ENCODE results near the gene RTP1.
A peak's percentile ranks its signal among the peaks of the same experiment; 100 is the strongest.
"Not testable (repeated sequence)": the region's sequence is repeated elsewhere in the genome, so short reads cannot be mapped to it uniquely, and the experiment has no call there.

The RTP1 gene, protein sequence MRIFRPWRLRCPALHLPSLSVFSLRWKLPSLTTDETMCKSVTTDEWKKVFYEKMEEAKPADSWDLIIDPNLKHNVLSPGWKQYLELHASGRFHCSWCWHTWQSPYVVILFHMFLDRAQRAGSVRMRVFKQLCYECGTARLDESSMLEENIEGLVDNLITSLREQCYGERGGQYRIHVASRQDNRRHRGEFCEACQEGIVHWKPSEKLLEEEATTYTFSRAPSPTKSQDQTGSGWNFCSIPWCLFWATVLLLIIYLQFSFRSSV

DNA sequence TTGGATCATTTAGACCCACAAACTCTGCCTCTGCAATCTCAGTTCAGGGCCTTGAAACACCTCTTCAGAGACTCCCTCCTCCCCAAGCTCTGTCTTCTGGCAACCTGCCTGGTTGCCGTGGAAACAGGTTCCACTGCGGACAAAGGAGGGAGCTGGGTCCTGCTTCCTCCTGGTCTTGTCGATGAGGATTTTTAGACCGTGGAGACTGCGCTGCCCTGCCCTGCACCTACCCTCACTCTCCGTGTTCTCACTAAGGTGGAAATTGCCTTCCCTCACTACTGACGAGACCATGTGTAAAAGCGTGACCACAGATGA, at the start of gene RTP1:
Gene RTP1, plus strand, starts transcription at position 152 of the 315 bp plus-strand sequence. Its CDS starts 30 bp downstream, at position 182.
- ATAC-seq, result no peak

DNA sequence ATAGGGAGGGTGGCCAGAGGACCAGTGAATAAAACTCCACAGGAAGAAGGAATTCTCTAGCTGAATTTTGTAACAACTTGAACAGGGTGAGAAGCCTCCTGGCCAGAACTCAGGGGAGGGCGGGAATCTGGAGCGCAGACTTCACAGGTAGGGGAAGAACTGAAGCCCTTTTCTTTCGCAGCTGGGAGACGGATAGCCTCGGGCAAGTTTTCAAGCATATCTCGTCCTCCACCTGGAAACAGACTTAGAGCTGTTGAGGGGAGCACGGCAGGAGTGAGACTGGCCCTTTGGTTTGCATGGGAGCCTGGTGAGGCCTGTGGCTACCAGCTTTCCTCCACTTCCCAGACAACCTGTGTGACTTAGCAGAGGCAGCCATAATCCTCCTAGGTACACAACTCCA, 47.1 kb upstream of the RTP1 start:
- no peak for ATAC-seq

DNA sequence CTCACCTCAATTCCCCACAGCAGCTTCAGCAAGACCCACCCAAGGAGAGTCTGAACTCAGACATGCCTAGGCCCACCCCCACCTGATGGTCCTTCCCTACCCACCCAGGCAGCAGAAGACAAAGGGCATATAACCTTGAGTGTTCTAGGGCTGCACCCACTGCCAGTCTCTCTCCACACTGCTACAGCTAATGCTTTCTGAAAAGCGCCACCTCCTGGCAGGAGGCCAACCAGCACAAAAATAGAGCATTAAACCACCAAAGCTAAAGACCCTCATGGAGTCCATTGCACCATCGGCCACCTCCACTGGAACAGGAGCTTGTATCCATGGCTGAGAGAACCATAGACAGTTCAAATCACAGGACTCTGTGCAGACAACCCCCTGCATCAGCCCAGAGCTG, 46.7 kb upstream of the RTP1 start:
- peak; percentile 61 to 75 for ATAC-seq

DNA sequence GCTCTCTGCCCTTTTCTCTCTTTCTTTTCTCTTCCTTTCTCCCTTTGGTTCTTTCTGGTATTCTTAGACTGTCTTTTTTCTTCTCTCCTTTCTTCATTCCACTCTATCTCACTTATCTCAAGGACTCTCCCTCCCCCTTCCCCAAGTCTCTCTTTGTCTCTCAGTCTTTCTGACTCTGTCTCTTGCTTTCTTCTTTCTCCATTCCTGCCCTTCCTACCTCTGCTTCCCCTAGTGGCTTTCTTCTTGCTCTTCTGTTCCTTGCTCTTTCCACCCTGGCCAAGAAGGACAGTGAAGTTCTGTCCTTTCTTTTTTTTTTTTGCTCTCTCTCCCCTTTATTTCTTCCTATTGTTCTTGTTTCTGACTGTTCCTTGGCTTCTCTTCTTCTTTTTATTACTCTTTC, 35.7 kb upstream of the RTP1 start:
- no peak for ATAC-seq

DNA sequence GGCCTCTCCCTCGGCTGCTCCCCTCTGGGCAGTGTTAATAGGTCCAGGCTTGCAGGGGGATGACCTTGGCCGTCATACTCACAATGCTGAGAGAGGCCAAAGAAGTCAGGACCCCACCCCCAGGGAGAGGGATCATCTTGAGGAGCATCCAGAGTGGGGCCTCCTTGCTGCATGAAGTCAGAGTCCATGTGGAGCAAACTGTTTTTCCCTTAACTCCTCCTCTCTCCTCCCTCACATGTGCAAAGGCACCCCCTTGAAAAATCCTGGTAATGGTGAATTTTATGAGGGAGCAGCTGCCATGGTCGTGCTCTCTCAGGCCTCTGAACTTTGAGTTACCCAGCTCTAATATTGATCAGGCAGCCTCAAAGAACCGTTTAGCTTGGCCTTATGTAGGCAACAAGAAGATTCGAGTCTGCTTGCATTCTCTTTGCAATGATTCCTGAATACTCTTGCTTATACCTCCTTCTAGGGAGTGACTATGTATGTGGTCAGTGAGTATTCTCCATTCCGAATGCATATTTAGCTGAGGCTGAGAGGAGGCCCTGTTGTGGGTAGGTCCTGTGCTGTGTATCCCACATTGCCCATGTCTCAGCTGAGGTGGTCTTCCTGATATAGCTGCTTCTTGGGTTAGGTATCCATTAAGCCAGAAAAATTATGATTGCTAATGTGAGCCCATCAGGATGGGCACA, 34.9 kb upstream of the RTP1 start:
- ATAC-seq, result no peak

DNA sequence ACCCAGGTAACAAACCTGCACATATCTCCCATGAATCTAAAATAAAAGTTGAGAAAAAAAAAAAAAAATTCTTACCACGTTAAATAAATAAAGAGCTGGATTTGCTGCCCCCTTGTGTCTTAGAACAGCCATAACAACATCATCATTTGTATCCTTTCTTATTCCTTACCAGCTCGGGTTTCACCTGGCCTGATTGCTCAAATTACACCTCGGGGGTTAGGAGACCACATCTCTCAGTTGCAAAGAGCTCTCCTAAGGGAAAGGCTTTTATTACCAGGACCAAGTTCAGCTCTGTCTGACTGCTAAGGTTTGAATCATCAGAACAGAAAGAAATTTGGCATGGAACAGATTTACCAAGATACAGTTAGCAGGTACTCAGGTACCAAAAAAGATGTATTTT, 32.1 kb upstream of the RTP1 start:
- peak in 1 of 2 donors; percentile 56 for ATAC-seq

DNA sequence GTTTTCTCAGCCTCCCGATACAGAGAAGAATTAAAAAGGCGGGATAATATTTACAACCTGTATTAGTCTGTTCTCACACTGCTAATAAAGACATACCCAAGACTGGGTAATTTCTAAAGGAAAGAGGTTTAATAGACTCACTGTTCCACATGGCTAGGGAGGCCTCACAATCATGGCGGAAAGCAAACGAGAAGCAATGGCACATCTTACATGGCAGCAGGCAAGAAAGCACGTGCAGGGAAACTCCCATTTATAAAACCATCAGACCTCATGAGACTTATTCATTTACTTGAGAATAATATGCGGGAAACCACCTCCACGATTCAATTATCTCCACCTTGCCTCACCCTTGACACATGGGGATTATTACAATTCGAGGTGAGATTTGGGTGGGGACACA, 30.5 kb upstream of the RTP1 start:
- ATAC-seq, result no peak

DNA sequence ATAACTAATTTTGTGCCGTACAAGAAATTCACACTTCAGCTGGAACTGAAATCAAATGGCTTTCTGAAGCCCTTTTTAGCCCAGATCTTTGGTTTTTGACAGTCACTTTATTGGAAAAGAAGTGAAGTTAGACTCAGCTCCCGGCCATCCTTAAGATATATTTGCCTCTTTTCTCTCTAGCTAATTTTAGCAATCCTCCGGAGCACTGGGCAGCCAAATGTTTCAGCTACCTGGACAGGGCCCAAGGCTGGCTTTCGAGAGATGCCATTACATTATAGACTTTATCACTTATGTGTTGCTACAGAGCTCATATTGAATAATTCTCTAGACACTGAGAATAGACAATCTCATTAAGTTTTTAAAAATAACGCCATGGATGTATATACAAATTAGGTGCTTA, 29.5 kb upstream of the RTP1 start:
- ATAC-seq, result no peak

DNA sequence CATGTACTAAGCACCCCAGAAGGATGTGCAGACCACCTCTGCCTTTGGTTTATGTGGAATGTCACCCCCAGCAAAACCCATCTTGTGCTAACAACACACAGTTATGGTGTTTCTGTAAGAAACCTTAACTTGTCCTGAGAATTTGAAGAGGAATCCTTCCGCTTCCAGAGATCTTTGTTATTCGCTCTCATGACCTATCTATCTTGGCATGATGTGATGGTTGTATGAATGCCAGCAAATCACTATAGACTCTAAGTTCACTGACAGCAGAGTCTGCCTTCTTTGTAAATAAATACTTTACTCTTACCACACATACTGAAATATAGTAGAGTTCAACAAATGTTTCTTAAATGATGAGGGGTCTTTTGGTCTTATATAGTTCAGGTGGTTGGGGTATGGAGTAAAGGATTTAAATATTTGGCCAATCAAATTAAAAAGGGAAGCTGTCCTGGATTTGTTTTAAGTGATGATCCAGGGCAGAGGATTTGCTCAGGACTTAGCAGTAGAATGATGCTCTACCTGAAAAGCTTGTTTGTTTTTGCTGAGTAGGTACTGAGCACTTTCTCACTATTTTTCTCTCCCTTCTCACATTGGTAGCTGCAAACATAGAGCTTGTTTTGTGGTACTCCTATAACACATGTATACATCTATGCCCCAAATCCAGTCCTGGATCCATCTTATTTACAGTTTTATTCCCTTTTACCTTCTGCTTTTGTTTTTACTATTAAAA, 27.9 kb upstream of the RTP1 start:
- no peak for ATAC-seq

DNA sequence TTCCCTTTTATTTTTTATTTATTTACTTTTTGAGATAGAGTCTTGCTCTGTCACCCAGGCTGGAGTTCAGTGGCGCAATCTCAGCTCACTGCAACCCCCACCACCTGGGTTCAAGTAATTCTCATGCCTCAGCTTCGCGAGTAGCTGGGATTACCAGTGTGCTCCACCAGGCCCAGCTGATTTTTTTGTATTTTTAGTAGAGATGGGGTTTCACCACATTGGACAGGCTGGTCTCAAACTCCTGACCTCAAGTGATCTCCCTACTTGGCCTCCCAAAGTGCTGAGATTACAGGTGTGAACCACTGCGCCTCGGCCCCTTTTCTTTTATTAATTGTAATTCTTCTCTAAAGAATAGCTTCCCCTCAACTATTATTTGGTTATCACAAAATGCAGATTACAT, 26.4 kb upstream of the RTP1 start:
- not testable (repeated sequence) for ATAC-seq

DNA sequence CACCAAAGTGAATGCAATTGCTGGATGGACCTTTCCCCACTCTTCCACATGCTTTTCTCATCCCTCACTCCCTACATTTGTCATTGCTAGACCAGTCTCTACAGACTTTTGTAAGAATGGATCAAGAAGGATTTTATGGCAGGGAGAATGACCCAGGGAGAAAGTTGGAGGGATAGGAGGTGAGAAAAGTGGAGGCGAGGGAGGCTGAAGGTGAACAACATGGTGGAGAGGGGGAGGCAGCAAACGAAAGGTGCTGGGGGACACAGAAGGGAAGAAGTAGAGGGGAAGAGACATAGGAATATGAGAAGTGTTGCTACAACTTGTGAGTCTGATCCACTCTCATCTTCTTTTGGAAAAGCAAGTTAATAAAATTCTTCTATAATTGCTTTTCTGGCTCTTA, 24.4 kb upstream of the RTP1 start:
- ATAC-seq, result no peak

DNA sequence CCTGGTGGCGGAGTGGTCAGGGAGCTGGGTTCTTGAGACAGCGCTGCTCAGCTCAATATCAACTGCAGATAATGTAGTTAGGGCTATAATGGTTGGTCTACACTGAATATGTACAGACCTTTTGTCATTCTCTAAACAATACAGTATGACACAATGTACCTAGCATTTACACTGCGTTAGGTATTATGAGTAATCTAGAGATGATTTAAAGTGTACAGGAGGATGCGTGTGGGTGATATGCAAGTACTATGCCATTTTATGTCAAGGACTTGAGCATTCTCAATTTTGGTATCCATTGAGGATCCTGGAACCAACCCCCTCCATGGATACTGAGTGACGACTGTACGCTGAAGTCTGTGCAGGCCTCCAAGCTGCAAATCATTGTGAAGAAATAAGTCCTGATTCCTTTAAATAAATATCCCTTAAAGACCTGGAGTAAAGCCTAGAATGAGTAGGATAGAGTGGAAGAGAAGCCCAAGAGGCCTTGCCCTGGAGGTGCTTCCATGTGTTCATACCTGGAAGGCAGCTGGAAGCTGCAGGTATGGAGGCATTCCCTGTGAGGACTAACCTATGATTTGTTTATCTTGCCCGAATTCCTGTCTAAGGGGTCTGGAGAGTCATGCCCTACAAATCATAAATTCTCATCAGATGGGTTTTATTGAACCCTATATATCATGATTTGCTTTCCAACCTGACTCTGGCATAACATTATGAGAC, 15.7 kb upstream of the RTP1 start:
- ATAC-seq, result no peak

DNA sequence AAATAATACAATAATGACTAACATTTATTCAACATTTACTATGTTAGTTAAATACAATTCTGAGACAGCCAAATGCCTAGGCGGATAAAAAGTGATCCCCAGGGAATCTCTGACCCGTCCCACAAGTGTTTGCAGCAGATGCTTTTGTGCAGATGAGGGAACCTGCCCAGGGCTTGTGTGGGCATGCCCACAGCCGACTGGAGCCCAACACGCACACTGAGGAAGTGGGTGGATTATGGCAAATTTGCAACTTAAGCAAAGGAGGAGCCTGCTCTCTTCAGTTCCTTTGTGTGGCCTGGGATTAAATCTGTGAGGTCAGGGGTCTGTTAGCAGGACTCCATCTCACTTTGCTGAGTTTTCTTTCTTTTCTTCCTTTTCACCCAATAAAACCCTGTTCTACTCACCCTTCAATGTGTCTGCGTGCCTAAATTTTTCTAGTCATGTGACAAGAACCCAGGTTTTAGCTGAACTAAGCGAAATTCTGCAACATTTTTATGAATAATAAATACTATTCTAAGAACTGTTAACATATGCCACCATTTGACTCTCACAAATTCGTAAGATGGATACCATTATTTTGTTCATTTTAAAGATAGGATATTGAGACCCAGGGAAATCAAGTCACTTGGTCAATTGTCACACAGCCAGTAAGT, 13.9 kb upstream of the RTP1 start:
- no peak for ATAC-seq

DNA sequence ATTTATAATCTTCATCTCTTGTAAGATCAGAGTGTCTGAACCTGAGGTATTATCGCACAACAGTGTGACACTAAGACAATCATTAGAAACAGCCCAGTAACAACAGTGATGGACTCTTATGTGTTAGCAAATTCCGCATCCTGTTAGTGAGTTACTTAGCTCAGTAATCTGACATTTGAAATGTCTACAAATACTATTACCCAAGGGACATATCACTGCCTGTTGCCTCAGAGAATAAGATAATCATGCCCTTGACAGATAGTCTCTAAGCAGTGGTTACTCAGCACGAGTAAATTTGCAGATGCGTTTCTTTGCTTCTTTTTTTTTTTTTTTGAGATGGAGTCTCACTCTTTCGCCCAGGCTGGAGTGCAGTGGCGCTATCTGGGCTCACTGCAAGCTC, 13.4 kb upstream of the RTP1 start:
- ATAC-seq, result no peak

DNA sequence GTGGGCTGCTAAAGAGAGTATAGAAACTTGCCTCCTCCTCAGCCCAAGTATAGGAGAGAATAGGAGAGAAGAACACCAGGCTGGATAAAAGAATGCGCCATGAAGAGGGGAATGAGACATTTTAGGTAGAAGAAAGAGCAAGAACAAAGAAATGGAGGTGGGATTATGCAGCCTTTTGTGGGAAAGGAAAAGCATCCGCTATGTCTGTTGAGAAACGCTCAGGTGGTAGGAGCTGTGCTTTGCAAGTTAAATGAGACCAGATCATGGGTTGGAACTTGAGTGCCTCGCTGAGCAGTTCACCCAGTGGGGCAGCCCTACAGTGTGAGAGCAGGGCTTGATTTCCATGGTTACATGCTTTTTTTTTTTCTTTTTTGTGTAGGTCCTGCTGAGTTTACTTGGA, 11.5 kb upstream of the RTP1 start:
- no peak for ATAC-seq

DNA sequence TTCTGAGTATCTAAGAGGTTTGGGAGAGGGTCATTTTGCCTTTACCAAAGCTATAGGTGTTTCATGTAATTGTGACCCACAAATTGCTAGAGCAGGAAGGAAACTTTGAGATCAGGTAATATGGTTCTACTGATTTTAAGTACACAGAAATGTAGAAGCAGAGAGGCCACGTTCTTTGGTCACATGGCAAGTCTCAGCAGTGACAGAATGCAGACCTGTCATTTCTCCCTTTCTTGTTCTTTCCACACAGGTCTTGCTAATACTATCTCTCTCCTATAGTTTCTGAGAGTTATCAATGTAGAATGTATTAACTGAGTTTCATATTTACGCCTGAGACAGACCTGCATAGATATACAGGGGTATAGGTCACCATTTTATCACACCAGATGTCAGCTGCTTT, 10.9 kb upstream of the RTP1 start:
- no peak for ATAC-seq

DNA sequence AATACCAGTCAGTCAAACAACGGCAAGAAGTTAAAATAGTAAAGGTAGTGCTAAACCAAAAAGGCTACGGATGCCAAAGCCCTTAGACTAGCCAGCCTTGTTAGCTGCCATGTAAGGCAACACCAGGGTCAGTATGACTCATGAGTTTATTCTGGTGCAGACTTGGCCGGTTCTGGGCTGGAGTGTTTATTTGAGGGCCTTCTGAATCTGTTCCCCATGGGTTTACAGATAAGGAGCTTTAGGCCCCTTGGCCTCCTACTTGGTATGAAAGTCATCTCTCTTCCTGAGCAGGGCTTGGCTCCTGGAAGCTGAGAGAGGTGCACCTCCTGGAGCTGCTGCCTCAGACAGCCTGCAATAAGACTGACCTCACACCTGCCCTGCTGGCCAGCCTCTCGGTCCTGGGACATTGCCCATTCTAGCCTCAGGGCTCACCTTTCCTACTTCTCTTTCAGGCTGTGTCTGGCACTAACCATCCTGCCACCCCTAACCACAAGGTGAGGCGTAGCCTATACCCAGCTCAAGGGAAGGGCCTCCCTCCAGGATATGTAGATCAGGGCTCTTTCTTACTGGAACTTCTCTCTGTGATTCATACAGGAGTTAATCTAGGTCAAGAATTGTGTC, 10.4 kb upstream of the RTP1 start:
- no peak for ATAC-seq

DNA sequence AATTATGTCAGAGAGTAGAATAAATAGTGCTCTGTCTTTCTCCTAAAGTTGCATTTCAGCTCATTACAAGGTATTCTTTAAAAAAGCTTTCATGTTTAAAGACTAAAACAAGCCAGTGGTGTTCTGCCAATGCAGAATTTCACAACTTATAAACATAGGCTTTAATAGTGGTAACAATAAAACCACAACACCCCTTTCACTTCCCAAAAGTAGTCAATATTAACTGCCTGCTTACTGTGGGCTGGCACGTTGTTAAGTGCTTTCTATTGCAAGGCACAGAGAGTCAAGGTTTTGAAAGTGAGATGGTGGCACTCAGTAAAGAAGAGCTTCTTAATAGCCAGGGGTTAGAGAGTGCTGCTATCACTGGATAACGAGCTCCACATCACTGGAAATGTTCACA, 8.4 kb upstream of the RTP1 start:
- no peak for ATAC-seq

DNA sequence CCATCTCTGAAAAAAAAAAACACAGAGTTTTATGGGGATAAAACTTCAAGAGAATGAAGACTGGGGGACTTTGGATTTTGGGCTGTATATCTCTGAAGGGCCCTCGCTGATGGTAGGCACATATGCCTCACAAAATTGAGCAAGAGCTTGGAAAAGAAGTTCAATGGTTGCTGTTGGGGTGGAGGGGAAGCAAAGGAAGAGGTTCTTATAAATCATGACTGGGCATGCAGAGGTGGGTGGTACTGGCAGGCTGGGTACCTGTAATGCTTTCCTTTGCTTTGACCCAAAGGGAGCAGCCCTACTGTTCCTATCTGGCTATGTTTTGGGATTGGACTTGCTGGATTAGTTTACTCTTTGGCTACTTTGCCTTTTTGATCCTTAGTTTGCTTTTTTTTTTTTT, 6.0 kb upstream of the RTP1 start:
- ATAC-seq, result no peak

DNA sequence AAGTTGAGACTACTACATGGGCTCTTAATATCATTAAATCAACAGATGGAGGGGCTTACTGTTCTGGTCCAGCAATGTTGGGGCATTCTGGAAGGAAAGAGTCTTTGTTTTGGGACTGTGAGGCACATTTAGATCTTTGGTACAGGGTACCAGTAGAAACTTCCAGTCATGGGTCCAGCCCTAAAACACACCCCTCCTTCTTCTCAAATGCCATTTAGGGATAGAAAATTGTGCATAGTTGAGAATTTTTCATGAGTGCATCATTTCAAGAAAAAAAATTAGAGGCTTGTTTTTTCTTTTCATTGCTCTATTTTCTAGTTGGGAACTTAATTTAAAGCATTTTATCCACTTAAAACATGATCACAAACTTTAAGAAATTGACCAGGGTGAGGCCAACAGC, 4.1 kb upstream of the RTP1 start:
- no peak for ATAC-seq

DNA sequence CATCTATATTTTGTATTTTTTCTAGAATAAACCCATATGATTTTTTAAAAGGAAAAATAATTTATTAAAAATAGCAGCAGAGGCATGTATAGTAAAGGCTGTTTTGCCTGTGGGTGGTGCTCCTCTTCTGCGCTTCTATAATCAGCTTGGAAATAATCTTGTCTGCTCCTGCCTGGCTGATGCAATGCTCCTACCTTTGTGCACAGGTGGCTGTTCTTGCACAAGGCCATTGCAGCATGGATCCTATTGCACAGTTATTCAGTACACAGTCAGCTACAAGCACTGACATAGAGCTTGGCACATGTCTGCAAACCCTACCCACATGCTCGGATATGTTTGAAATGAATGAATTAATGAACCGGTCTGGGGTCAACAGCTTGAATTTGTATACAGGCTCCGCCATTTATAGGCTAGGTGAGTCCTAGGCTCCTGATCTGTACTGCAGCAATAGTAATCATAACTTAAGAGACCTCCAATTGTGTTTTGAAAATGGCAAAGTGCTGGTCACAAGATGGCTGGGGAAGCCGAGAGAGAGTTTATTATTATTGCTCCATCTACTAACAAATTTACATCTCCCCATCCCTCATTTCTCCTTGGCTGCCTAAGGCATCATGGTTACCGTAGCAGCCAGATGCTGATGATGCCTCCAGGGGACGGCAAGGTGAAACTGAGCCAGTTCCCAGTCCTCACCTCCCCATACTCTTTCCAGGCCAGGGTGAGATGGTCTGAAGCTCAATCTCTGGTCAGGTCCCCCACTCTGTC, 532 bp upstream of the RTP1 start:
- ATAC-seq, result no peak

DNA sequence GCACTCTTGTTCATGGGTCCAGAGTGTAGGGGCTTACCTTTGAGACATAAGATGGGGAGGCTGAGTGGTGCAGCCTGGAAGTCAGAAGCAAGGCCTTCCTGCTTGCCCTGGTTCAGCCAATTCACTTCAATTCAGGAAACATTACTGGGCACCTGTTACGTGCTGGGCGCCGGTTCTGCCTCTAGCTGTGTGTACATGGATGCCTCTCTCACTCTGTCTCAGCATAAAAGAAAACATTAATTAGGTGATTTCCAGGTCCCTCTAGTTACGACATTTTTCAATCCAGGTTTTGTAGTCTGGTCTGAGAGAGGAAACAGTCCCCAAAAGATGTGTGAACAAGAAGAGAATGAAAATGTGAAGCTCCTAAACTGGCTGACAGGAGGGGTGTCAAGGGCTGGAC, 1.2 kb downstream of the RTP1 start:
- no peak for ATAC-seq
